HEK293 (cell line): Measurements from ENCODE around the gene CACYBP.

ENCODE experiments used
- ZNF133 ChIP-seq: fragments of 450-650 bp; formaldehyde crosslinking; IDR thresholded peaks from 2 replicates; pipeline ENCODE4 v1.5.1; 2016; ENCODE audit warnings: missing biosample characterization, missing genetic modification characterization
- ZNF449 ChIP-seq: fragments of 450-650 bp; formaldehyde crosslinking; IDR thresholded peaks from 2 replicates; pipeline ENCODE4 v1.5.1; 2017; ENCODE audit warnings: missing biosample characterization, mild to moderate bottlenecking, missing genetic modification characterization, moderate library complexity
- ZNF629 ChIP-seq: fragments of 450-650 bp; formaldehyde crosslinking; IDR thresholded peaks from 2 replicates; pipeline ENCODE4 v1.5.1; 2017; ENCODE audit warnings: missing biosample characterization, missing genetic modification characterization
- TF ChIP-seq, protein P1 (sequence below): IDR thresholded peaks from 2 replicates; pipeline ENCODE4 v1.6.1; 2011; ENCODE audit warnings: mild to moderate bottlenecking, low read depth, low read length, borderline replicate concordance

GRCh38 chr1:174997041-174997440 lies 2.7 kb upstream of the CACYBP start:
- TF ChIP-seq ZNF629 (tag by site-specific recombination) = no peak
- no peak for TF ChIP-seq ZNF133 (tag by site-specific recombination)
- TF ChIP-seq, protein P1, sequence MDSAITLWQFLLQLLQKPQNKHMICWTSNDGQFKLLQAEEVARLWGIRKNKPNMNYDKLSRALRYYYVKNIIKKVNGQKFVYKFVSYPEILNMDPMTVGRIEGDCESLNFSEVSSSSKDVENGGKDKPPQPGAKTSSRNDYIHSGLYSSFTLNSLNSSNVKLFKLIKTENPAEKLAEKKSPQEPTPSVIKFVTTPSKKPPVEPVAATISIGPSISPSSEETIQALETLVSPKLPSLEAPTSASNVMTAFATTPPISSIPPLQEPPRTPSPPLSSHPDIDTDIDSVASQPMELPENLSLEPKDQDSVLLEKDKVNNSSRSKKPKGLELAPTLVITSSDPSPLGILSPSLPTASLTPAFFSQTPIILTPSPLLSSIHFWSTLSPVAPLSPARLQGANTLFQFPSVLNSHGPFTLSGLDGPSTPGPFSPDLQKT = no peak
- no peak for TF ChIP-seq ZNF449 (tag by site-specific recombination)
